ENCODE data around the gene LRRC61. TPM values are rescaled to one million over a fixed set of nuclear protein-coding genes. Genes with fewer than 3 reads are reported as not detected.

LRRC61 gene, protein sequence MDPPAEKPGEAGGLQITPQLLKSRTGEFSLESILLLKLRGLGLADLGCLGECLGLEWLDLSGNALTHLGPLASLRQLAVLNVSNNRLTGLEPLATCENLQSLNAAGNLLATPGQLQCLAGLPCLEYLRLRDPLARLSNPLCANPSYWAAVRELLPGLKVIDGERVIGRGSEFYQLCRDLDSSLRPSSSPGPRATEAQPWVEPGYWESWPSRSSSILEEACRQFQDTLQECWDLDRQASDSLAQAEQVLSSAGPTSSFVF
- 1.2 and 11.8 TPM in 2 replicates for total RNA-seq

DNA sequence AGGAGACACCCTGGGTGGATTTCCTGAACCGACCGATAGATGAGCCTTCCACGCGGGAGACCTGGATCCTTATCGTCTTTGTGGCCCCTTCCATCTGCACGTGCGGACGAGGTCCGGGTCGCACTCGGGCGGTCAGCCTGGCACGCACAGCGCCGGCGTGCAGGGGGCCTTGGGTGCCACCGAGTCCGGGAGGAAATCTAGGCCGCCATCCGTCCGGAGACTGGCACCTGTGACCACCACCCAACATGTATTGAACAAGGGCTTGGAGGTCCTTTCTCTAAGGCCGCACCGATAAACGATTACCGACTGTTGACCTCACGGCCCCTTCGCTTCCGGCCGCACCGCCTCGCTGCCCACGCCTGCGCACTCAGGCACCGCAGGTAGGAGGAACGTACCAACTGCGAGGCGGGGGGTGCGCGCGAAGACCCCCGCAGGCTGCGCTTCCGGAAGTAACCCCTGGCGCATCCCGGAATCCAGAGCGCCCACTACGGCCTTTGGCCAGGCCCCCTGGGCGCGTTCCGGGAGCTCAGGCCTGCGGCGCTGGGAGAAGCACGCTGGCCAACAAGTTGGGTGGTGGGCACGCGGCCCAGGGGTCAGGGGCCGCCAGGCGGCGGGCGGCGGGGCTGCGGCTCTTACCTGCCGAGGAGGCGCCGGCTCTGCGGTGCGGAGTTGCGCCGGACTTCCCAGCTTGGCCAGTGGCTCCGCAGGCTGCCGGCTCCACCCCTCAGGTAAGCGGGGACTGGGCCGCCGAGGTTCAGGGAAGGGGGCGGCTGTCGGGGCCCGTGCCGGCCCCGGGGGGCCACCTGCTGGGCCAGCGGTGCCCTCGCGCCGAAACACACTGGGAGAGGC is at the start of gene LRRC61, which contains the start of gene ACTR3C:
Gene LRRC61 (plus strand): TSS at position 523 of the 849 bp plus-strand sequence. CDS start 13,507 bp downstream, outside the sequence.
Gene ACTR3C (minus strand): TSS at position 713 of the 849 bp plus-strand sequence. CDS start 28,249 bp downstream, outside the sequence.

DNA sequence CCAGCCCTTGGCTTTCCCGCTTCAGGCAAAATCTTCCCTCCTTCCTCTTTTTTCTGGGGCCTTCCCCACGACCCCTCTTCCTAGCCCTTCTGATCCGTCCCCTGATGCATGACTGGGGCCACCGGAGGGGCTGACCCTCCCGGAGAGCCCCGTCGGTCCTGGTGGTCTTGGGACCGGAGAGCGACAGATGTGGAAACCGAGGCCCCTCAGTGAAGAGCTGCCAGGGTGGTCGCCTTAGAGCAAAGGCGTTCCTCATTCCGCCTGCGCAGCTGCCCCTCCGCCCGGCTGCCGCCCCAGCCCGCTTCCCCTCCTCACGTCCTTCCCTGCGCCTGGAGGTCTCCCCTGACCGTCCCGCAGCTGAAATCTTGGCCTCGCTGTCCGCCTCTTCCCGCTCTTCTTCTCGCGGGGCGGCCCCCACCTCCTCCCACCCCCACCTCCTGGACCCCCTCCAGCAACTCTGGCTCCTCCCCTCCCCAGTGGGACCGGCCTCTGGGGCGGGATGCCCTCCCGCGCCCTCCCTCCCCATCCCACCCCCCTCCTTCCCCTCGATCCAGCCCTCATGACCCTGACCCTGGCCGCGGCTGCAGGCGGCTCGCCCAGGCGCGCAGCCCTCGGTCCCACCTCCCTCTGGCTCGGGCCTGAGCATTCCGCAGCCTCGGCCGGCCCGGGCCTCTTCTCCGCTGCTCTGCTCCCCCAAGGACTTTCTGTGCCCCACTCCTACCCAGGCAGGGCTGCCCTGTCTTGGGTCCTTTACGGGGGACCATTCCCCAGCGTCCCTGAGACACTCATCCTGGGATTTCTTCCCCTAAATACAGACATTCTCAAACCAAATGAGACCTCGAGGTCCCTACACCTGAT is 18.3 kb downstream of the LRRC61 start, which contains the start of gene RARRES2:
Gene RARRES2 (minus strand): TSS at position 367 of the 858 bp plus-strand sequence. CDS start 1,020 bp downstream, outside the sequence.

DNA sequence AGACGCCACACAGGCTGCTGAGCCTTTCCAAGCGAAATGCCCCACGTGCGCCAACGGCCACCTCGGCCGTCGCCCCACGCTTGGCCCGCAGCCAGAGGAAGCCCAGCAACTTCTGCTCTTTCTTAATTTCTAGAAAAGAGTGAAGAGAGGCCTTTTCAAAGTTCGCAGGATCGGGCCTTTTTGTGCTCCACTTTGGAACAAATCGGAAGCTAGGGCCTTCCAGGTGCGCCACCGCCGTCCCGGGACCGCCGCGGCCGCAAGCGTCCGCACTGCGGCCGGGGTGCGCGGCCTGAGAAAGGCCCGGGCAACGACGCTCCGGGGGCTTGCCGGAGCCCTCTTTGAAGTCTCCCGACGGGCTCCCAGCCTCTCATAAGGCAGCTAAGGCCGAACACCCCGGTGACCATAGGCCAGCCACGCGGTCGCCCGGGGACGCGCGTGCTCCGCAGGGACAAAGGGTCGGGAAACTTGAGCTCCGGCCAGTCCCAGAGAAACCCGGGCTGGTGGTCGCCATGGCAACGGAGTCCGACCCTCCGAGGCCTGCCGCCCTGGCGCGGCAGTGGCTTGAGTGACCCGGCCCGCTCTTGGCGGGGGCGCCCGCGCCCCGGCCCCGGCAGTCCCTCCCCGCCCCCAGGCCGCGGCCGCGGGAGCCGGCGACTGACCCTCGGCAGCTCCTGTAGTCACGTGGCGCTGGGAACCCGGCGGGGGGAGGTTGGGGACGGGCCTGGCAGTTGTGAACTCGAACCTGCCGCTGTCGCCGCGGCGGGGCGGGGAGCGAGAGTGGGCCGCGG is 45.1 kb downstream of the LRRC61 start, which contains the start of gene REPIN1:
Gene REPIN1 (plus strand): TSS at position 727 of the 788 bp plus-strand sequence. CDS start 890 bp downstream, outside the sequence.

DNA sequence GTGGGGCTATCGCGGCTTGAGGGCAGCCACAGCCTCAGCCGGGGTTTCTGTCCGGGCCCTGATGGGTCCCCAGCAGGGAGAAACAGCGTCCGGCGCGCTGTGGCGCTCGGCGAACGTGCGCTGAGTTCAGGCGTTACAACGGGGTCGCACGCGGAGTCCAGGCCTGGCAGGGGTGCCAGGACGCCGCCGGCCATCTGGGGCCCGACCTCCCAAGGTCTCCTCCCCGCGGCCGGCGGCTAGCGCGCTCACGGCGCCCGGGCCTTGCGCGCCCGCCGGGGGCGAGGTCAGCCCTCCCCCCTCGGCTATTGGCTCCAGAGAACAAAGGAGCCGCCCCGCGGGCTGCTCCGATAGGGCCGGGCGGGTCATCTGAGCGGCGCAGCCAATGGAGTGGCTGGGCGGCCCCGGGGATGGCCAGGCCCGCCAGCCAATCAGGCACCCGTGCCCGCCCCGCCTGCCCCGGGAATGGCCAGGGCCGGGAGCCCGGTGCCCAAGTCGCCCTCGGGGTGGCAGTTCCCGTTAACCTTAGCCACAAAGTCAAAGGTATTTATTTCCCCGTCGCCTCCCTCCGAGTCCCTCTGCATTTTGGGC is 55.8 kb downstream of the LRRC61 start, which contains the start of gene ZNF775:
Gene ZNF775 (plus strand): TSS at position 478 of the 588 bp plus-strand sequence. CDS start 9,141 bp downstream, outside the sequence.

Other genes starting within 250 kb of the LRRC61 start
- gene ACTR3C, start 190 bp downstream of the LRRC61 start, total RNA-seq, result 0.16 and 0.39 TPM in 2 replicates
- gene RARRES2, start 18.3 kb downstream of the LRRC61 start, total RNA-seq, result 44.9 and 377 TPM in 2 replicates
- gene REPIN1, start 45.5 kb downstream of the LRRC61 start, total RNA-seq, result 76.7 and 149 TPM in 2 replicates
- 6.6 and 22.2 TPM in 2 replicates for gene ZNF775, start 56.0 kb downstream of the LRRC61 start, total RNA-seq
- gene GIMAP8, start 127.3 kb downstream of the LRRC61 start, total RNA-seq, result under 0.01 and 0.39 TPM in 2 replicates
- gene GIMAP7, start 191.5 kb downstream of the LRRC61 start, total RNA-seq, result 0.13 TPM in 1 of 2 replicates, not detected in the other
- 1.4 TPM in 1 of 2 replicates, not detected in the other for gene GIMAP4, start 244.0 kb downstream of the LRRC61 start, total RNA-seq

Data from epithelial cell of alveolus of lung (primary cell).